GM18861 (cell line): ENCODE data around the gene GGT1.
"Not testable (repeated sequence)": the region's sequence is repeated elsewhere in the genome, so short reads cannot be mapped to it uniquely, and the experiment has no call there.

Experiments used
- ATAC-seq: cut with Tn5 transposase; IDR thresholded peaks from one replicate; pipeline ENCODE4 v1.9.1; 2021; ENCODE audit not compliant: unreplicated experiment

Gene GGT1

GRCh38 chr22:24633231-24634023, 30.4 kb downstream of the GGT1 start:
- not testable (repeated sequence) for ATAC-seq

- not testable (repeated sequence) for ATAC-seq
Measured at GRCh38 chr22:24634776-24635389, 31.9 kb downstream of the GGT1 start.

GRCh38 chr22:24636513-24636912, 33.5 kb downstream of the GGT1 start:
- ATAC-seq = not testable (repeated sequence)

GRCh38 chr22:24642307-24642706, 39.3 kb downstream of the GGT1 start:
- not testable (repeated sequence) for ATAC-seq

GRCh38 chr22:24644409-24644808, 41.4 kb downstream of the GGT1 start:
- not testable (repeated sequence) for ATAC-seq

- not testable (repeated sequence) for ATAC-seq
Measured at GRCh38 chr22:24645408-24646399, 42.7 kb downstream of the GGT1 start.

- not testable (repeated sequence) for ATAC-seq
Measured at GRCh38 chr22:24646756-24647155, 43.8 kb downstream of the GGT1 start.

GRCh38 chr22:24649371-24649770, 46.4 kb downstream of the GGT1 start:
- not testable (repeated sequence) for ATAC-seq

- ATAC-seq = not testable (repeated sequence)
Measured at GRCh38 chr22:24650884-24651283, 47.9 kb downstream of the GGT1 start.

GRCh38 chr22:24665395-24665794, 62.4 kb downstream of the GGT1 start:
- ATAC-seq = not testable (repeated sequence)

GRCh38 chr22:24667904-24668303, 64.9 kb downstream of the GGT1 start:
- not testable (repeated sequence) for ATAC-seq

GRCh38 chr22:24672532-24672931, 69.5 kb downstream of the GGT1 start:
- ATAC-seq = not testable (repeated sequence)
